ENCODE data around the gene F2RL2. TPM values are rescaled to one million over a fixed set of nuclear protein-coding genes. Genes with fewer than 3 reads are reported as not detected.

The F2RL2 gene
- total RNA-seq, 1 experiment from 2014 or later: not detected

DNA sequence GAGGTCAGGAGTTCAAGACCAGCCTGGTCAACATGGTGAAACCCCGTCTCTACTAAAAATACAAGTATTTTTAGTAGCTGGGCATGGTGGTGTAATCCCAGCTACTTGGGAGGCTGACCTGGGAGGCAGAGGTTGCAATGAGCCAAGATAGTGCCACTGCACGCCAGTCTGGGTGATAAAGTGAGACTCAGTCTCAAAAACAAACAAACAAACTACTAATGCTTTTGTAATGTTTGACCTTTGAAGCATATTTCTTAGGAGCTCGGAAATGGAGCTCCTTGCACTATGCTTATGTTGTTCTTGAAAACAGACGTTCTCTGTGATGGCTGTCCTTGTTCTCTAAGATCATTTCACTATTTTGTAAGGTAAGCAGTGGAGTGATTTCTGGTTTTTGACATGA is 6.0 kb downstream of the F2RL2 start:
- H4K91ac ChIP-seq (ENCODE audit: insufficient read length, low read depth, low read length): no peak overlapping the region
- H3K79me2 ChIP-seq (ENCODE audit: insufficient read depth, low read length): no peaks in the 10 kb centered on the region
- H3K4me2 ChIP-seq (ENCODE audit: insufficient read depth, insufficient read length, low read length): no peak overlapping the region
- H3K18ac ChIP-seq (ENCODE audit: insufficient read length, low read depth, low read length): no peak overlapping the region
- TF ChIP-seq, protein P1, sequence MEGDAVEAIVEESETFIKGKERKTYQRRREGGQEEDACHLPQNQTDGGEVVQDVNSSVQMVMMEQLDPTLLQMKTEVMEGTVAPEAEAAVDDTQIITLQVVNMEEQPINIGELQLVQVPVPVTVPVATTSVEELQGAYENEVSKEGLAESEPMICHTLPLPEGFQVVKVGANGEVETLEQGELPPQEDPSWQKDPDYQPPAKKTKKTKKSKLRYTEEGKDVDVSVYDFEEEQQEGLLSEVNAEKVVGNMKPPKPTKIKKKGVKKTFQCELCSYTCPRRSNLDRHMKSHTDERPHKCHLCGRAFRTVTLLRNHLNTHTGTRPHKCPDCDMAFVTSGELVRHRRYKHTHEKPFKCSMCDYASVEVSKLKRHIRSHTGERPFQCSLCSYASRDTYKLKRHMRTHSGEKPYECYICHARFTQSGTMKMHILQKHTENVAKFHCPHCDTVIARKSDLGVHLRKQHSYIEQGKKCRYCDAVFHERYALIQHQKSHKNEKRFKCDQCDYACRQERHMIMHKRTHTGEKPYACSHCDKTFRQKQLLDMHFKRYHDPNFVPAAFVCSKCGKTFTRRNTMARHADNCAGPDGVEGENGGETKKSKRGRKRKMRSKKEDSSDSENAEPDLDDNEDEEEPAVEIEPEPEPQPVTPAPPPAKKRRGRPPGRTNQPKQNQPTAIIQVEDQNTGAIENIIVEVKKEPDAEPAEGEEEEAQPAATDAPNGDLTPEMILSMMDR (conservative IDR thresholded peaks at IDR 0.05): no peak
- WGBS (ENCODE audit: extremely low coverage, insufficient read length, low lambda C conversion rate): no CpG with 5 or more reads among the region's 4 CpGs
- no peak for DNase-seq
- H3K9me3 ChIP-seq (ENCODE audit: control insufficient read depth, low read depth, low read length): no peaks in the 10 kb centered on the region
- Mint-ChIP-seq H3K27me3 (ENCODE audit: low read depth) (no peaks in the 10 kb centered on the region), H3K36me3 (ENCODE audit: insufficient read depth in 1 of 3, low read depth in 3 of 3) (peaks cover 0 to 2% (median 0%) of the 10 kb centered on the region in 3 experiments; a peak in 1 of 7 replicates), H3K4me1 (peaks cover 3 to 5% of the 10 kb centered on the region in 2 experiments; a peak in 3 of 4 replicates), H3K9me3 (no peaks in the 10 kb centered on the region), H3K27ac (no peak overlapping the region), H3K4me3 (no peak overlapping the region)
- no peaks in the 10 kb centered on the region for H3K27me3 ChIP-seq (ENCODE audit: insufficient read depth, low read length)
- H3K23me2 ChIP-seq (ENCODE audit: insufficient read length, low read depth, low read length, poor library complexity, severe bottlenecking): no peaks in the 10 kb centered on the region
- 0 out of 2 replicates have a peak, but pooled peaks cover 3% of the 10 kb centered on the region for H3K4me1 ChIP-seq (ENCODE audit: insufficient read depth, low read length)
- H2BK20ac ChIP-seq (ENCODE audit: low read depth, low read length, poor library complexity, severe bottlenecking): no peak overlapping the region
- H2AK5ac ChIP-seq (ENCODE audit: insufficient read length, low read length): no peak overlapping the region
- no peaks in the 10 kb centered on the region for H4K20me1 ChIP-seq (ENCODE audit: control insufficient read depth, insufficient read depth, insufficient read length)
- no peak overlapping the region for H3T11ph ChIP-seq (ENCODE audit: low read length)
- H3K23ac ChIP-seq (ENCODE audit: insufficient read length, low read depth, low read length): no peak overlapping the region
- no peaks in the 10 kb centered on the region for H3K79me1 ChIP-seq (ENCODE audit: insufficient read depth, low read depth, low read length, poor library complexity, severe bottlenecking)
- no peak overlapping the region for H4K8ac ChIP-seq (replicated peaks; ENCODE audit: insufficient read length, low read depth, low read length)
- H2BK12ac ChIP-seq (ENCODE audit: insufficient read length, low read depth, low read length): no peak overlapping the region
- no peak overlapping the region for H3K9ac ChIP-seq (ENCODE audit: extremely low read depth, insufficient read length, low read length)
- H2AFZ ChIP-seq (ENCODE audit: low read length): no peak overlapping the region
- no peak overlapping the region for H3K4ac ChIP-seq (ENCODE audit: low read depth, low read length)
- H3K56ac ChIP-seq (ENCODE audit: insufficient read length, low read depth, low read length): no peak overlapping the region
- H3K27ac ChIP-seq (ENCODE audit: insufficient read length, low read depth, low read length): no peak overlapping the region
- H3K14ac ChIP-seq (ENCODE audit: insufficient read depth, low read length): no peak overlapping the region
- no peak overlapping the region for H2BK120ac ChIP-seq (ENCODE audit: low read depth, low read length, poor library complexity, severe bottlenecking)
- H4K5ac ChIP-seq (ENCODE audit: insufficient read length, low read depth, low read length): no peak overlapping the region
- no peak overlapping the region for H2BK5ac ChIP-seq (ENCODE audit: insufficient read length, low read length)
- no peak overlapping the region for H2BK15ac ChIP-seq (ENCODE audit: low read depth, low read length)

All from H9 (cell line).